HL-60 (cell line): ENCODE data around the gene PTPRF.

Experiments used
- DNase-seq, 2 experiments: peaks; one replicate each; pipeline ENCODE4 v3.0.0-alpha.2; 2010 to 2020; ENCODE audit warnings: low read depth in 1 of 2, low spot score in 1 of 2
- H3K27ac ChIP-seq: fragments of 250-450 bp; sonication (Bioruptor Pico); replicated peaks from 2 replicates; pipeline ENCODE4 v1.5.1; 2020; ENCODE audit warnings: mild to moderate bottlenecking, moderate library complexity
- H3K27me3 ChIP-seq: fragments of 250-450 bp; sonication (Bioruptor Pico); 2 replicates; pipeline ENCODE4 v1.5.1; 2021; ENCODE audit warnings: mild to moderate bottlenecking, moderate library complexity; ENCODE audit not compliant: insufficient read depth, poor library complexity, severe bottlenecking
- H3K4me3 ChIP-seq: replicated peaks from 2 replicates; pipeline ENCODE4 v1.5.1; 2011; ENCODE audit warnings: mild to moderate bottlenecking, control low read depth, low read length; ENCODE audit not compliant: insufficient read depth
- GABPA ChIP-seq: IDR thresholded peaks from 2 replicates; pipeline ENCODE4 v1.6.1; 2012; ENCODE audit warnings: low read depth
- POLR2AphosphoS5 ChIP-seq: IDR thresholded peaks from 2 replicates; pipeline ENCODE4 v1.6.1; 2012; ENCODE audit warnings: low read depth
- SPI1 ChIP-seq: IDR thresholded peaks from 2 replicates; pipeline ENCODE4 v1.6.1; 2012; ENCODE audit warnings: low read depth, mild to moderate bottlenecking, borderline replicate concordance
- TF ChIP-seq, protein P1 (sequence below): IDR thresholded peaks from 2 replicates; pipeline ENCODE4 v1.6.1; 2012; ENCODE audit warnings: low read depth; ENCODE audit not compliant: insufficient replicate concordance
- TF ChIP-seq, protein P2 (sequence below): IDR thresholded peaks from one replicate; pipeline ENCODE4 v1.5.1; 2011; ENCODE audit warnings: low read length, control low read depth, inconsistent platforms; ENCODE audit not compliant: insufficient read depth

Gene PTPRF

DNA sequence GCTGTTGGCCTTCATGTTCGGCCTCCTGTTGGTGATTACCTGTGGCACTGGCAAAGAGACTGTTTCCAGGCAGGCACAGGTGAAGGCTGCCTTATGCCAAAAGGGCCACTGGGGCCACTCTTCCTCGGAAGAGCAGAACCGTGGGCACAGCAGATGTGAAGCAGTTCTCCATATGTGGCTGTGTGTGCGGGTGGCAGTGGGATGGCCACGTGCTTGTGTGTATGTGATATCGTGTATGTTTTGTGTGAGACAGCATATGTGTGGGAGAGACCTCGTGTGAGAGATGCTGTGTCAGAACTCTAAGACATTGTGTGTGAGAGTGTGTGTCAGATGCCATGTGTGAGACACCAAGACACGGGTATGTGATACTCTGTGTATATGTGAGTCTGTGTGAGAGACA lies 65.9 kb downstream of the PTPRF start:
- Histone ChIP-seq H3K4me3 (no peak overlapping the region), H3K27ac (no peak overlapping the region), H3K27me3 (no peaks in the 10 kb centered on the region)
- TF ChIP-seq, protein P1, sequence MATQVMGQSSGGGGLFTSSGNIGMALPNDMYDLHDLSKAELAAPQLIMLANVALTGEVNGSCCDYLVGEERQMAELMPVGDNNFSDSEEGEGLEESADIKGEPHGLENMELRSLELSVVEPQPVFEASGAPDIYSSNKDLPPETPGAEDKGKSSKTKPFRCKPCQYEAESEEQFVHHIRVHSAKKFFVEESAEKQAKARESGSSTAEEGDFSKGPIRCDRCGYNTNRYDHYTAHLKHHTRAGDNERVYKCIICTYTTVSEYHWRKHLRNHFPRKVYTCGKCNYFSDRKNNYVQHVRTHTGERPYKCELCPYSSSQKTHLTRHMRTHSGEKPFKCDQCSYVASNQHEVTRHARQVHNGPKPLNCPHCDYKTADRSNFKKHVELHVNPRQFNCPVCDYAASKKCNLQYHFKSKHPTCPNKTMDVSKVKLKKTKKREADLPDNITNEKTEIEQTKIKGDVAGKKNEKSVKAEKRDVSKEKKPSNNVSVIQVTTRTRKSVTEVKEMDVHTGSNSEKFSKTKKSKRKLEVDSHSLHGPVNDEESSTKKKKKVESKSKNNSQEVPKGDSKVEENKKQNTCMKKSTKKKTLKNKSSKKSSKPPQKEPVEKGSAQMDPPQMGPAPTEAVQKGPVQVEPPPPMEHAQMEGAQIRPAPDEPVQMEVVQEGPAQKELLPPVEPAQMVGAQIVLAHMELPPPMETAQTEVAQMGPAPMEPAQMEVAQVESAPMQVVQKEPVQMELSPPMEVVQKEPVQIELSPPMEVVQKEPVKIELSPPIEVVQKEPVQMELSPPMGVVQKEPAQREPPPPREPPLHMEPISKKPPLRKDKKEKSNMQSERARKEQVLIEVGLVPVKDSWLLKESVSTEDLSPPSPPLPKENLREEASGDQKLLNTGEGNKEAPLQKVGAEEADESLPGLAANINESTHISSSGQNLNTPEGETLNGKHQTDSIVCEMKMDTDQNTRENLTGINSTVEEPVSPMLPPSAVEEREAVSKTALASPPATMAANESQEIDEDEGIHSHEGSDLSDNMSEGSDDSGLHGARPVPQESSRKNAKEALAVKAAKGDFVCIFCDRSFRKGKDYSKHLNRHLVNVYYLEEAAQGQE: no peak
- TF ChIP-seq SPI1: no peak
- no peak for TF ChIP-seq GABPA
- TF ChIP-seq POLR2AphosphoS5: no peak
- TF ChIP-seq, protein P2, sequence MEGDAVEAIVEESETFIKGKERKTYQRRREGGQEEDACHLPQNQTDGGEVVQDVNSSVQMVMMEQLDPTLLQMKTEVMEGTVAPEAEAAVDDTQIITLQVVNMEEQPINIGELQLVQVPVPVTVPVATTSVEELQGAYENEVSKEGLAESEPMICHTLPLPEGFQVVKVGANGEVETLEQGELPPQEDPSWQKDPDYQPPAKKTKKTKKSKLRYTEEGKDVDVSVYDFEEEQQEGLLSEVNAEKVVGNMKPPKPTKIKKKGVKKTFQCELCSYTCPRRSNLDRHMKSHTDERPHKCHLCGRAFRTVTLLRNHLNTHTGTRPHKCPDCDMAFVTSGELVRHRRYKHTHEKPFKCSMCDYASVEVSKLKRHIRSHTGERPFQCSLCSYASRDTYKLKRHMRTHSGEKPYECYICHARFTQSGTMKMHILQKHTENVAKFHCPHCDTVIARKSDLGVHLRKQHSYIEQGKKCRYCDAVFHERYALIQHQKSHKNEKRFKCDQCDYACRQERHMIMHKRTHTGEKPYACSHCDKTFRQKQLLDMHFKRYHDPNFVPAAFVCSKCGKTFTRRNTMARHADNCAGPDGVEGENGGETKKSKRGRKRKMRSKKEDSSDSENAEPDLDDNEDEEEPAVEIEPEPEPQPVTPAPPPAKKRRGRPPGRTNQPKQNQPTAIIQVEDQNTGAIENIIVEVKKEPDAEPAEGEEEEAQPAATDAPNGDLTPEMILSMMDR: no peak
- no peak for DNase-seq

DNA sequence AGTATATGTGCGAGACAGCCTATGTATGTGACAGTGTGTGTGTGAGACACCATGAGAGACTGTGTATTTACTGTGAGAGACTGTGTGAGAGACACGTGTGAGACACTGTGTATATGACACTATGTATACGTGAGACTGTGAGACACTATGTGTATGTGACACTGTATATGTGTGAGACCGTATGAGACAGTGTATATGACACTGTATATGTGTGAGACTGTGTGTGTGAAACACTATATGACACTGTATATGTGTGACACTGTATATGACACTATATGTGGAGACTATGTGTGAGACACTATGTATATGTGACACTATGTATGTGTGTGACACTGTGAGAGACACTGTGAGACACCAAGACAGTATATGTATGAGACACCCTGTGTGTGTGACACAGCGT lies 66.3 kb downstream of the PTPRF start:
- no peak for TF ChIP-seq POLR2AphosphoS5
- no peak for TF ChIP-seq GABPA
- no peak for TF ChIP-seq SPI1
- TF ChIP-seq, protein P2: no peak
- TF ChIP-seq, protein P1: no peak
- Histone ChIP-seq H3K27me3 (no peaks in the 10 kb centered on the region), H3K27ac (no peak overlapping the region), H3K4me3 (no peak overlapping the region)
- DNase-seq: no peak

DNA sequence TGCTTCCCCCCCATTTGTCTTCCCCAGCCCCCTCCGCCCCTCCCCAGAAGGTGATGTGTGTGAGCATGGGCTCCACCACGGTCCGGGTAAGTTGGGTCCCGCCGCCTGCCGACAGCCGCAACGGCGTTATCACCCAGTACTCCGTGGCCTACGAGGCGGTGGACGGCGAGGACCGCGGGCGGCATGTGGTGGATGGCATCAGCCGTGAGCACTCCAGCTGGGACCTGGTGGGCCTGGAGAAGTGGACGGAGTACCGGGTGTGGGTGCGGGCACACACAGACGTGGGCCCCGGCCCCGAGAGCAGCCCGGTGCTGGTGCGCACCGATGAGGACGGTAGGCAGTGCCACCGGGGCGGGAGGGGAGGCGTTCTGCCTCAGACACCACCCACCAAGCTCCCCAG lies 67.0 kb downstream of the PTPRF start:
- no peak for DNase-seq
- H3K27me3 ChIP-seq: no peaks in the 10 kb centered on the region
- TF ChIP-seq SPI1: no peak
- no peak for TF ChIP-seq POLR2AphosphoS5

DNA sequence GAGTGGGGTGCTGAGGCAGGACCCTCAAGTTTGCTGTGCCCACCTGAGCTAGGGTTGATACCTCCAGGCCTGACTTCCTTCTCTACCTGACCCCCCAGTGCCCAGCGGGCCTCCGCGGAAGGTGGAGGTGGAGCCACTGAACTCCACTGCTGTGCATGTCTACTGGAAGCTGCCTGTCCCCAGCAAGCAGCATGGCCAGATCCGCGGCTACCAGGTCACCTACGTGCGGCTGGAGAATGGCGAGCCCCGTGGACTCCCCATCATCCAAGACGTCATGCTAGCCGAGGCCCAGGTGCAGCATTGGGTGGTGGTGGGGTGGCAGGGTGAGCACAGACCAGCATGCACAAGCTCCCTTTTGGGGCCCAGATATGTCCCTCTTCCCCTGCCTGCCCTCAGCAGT lies 67.9 kb downstream of the PTPRF start:
- no peak for DNase-seq
- Histone ChIP-seq H3K27ac (no peak overlapping the region), H3K27me3 (no peaks in the 10 kb centered on the region), H3K4me3 (no peak overlapping the region)
- TF ChIP-seq, protein P2: no peak
- TF ChIP-seq SPI1 (no peak), POLR2AphosphoS5 (no peak)
- TF ChIP-seq, protein P1: no peak

More for the DNA sequence above, 67.0 kb downstream of the PTPRF start:
- Histone ChIP-seq H3K4me3 (no peak overlapping the region), H3K27ac (no peak overlapping the region)
